Activated CD8-positive, alpha-beta memory T cell treated with anti-CD3 and anti-CD28 coated beads, Interleukin-2, amount 50 U/mL, for 48 hours (primary cell): ENCODE measurements around the gene FAM117B.
A peak's percentile ranks its signal among the peaks of the same experiment; 100 is the strongest.
"Not testable (repeated sequence)": the region's sequence is repeated elsewhere in the genome, so short reads cannot be mapped to it uniquely, and the experiment has no call there.

Experiments used
- DNase-seq: peaks from one replicate; pipeline ENCODE4 v3.0.0-alpha.2; 2020

Gene FAM117B

GRCh38 chr2:202764991-202765390 is 130.2 kb downstream of the FAM117B start:
- no peak for DNase-seq

GRCh38 chr2:202765436-202765835 is 130.7 kb downstream of the FAM117B start:
- no peak for DNase-seq

- DNase-seq, result no peak
Measured at GRCh38 chr2:202768273-202768672, 133.5 kb downstream of the FAM117B start.

- DNase-seq, result no peak
Measured at GRCh38 chr2:202769201-202769600, 134.4 kb downstream of the FAM117B start.

- DNase-seq, result no peak
Measured at GRCh38 chr2:202771336-202771735, 136.6 kb downstream of the FAM117B start.

- DNase-seq, result no peak
Measured at GRCh38 chr2:202771741-202772460, 137.1 kb downstream of the FAM117B start.

- no peak for DNase-seq
Measured at GRCh38 chr2:202773301-202773973, 138.7 kb downstream of the FAM117B start.

- no peak for DNase-seq
Measured at GRCh38 chr2:202774104-202774503, 139.3 kb downstream of the FAM117B start.

- no peak for DNase-seq
Measured at GRCh38 chr2:202778217-202778616, 143.4 kb downstream of the FAM117B start.

- DNase-seq, result peak; percentile 57
Measured at GRCh38 chr2:202780514-202781021, 145.8 kb downstream of the FAM117B start.

GRCh38 chr2:202782940-202783558 is 148.3 kb downstream of the FAM117B start:
- DNase-seq, result no peak

GRCh38 chr2:202786842-202787241 is 152.1 kb downstream of the FAM117B start:
- DNase-seq, result no peak

- no peak for DNase-seq
Measured at GRCh38 chr2:202790676-202791075, 155.9 kb downstream of the FAM117B start.

GRCh38 chr2:202797944-202798343 is 163.2 kb downstream of the FAM117B start:
- DNase-seq, result no peak

GRCh38 chr2:202805911-202806310 is 171.1 kb downstream of the FAM117B start:
- not testable (repeated sequence) for DNase-seq

GRCh38 chr2:202807431-202808138 is 172.8 kb downstream of the FAM117B start:
- DNase-seq, result not testable (repeated sequence)

- DNase-seq, result no peak
Measured at GRCh38 chr2:202808754-202809153, 174.0 kb downstream of the FAM117B start.

GRCh38 chr2:202813387-202813786 is 178.6 kb downstream of the FAM117B start:
- DNase-seq, result no peak

- DNase-seq, result no peak
Measured at GRCh38 chr2:202814226-202814625, 179.5 kb downstream of the FAM117B start.

- no peak for DNase-seq
Measured at GRCh38 chr2:202815548-202816360, 181.0 kb downstream of the FAM117B start.

GRCh38 chr2:202817771-202818170 is 183.0 kb downstream of the FAM117B start:
- DNase-seq, result no peak

- no peak for DNase-seq
Measured at GRCh38 chr2:202818321-202818720, 183.6 kb downstream of the FAM117B start.
